ENCODE results near the gene TAS2R40. TPM values are rescaled to one million over a fixed set of nuclear protein-coding genes. Genes with fewer than 3 reads are reported as not detected.

The TAS2R40 gene
- not detected in 2 replicates for total RNA-seq

DNA sequence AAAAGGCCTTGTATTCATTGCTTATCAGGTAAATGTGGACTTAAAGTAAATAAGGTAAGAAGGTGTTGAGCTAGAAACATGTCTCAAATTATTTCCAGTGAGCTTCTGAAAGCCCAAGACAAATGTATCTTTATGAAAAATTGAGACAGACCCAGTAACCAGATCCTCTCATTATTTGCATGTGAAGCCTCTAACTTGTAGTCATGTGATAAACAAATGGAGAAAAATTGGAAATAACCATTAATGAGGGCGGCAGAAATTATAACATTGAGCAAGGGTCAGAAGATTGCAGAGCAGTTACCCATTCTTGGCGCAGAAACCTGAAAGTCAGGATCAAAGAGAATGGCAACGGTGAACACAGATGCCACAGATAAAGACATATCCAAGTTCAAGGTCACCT, at the start of gene TAS2R40:
Gene TAS2R40 (plus strand): TSS at position 301 of the 400 bp plus-strand sequence. CDS start 42 bp downstream, at position 343.

DNA sequence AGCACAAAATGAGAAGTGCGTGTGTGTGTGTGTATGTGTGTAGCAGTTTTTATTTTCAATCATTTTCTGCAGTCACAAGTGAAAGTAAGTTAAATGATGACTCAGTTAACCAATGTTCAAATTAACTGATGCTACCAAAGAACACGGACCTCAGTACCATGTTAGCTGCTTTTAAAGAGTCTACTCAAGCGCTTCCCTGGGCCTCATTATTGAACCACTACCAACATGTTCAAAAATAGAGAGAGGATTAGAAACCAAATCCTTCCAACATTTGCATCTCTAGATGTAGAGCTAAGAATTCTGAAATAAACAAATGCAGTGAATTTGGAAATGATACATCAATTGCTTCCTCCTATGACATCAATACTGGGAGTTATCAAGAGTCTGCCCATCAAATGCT, 38.8 kb upstream of the TAS2R40 start, which contains the start of gene TAS2R39:
Gene TAS2R39 (plus strand): TSS at position 396 of the 400 bp plus-strand sequence. CDS start 0 bp downstream, at position 396.

DNA sequence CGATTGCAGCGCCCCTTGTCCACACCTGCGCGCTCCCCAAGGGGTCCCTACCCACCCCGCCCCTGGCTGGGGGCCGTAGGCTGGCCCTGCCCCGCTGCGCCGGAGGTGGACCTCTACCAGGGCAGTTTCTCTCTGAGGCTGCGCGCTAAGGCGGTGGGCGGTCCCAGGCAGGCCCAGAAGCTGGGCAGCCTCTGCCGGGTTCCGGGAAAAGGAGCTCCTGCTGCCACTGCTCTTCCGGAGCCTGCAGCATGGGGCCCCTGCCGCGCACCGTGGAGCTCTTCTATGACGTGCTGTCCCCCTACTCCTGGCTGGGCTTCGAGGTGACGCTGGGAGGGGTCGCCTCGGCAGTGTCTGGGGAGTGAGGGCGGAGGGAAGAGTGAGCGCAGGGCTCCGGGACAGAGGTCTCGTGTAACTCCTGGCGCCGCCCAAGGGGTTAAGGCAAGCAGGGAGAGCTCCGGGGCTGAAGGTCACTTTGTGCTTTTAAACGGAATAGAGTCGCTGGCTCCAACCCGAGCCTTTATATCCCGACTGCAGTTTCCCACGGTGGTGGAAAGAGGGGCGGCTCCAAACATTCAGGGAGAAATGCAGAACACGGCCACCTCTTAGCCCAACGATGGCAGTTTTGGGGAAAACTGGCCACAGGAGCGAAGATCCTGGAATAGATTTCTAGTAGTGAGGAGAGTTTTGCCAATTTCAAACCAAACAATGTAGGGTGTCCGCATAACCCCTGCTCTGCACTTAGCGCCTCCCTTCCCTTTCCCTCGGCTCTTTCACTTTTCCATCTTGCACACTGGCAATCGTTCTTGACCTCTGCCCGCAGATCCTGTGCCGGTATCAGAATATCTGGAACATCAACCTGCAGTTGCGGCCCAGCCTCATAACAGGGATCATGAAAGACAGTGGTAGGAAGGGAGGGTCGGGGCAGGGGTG, 41.7 kb downstream of the TAS2R40 start, which contains the start of gene GSTK1:
Gene GSTK1 (plus strand): TSS at position 176 of the 930 bp plus-strand sequence. CDS start 73 bp downstream, at position 249.

Small RNA genes within 50 kb of the gene (small RNA-seq; reads per million reads assigned to genes)
- gene AC073342.3 = not detected

Other genes starting within 250 kb of the TAS2R40 start
- 0.22 TPM in 1 of 2 replicates, not detected in the other for gene OR9A2, start 194.9 kb upstream of the TAS2R40 start, total RNA-seq
- gene OR6V1, start 169.7 kb upstream of the TAS2R40 start, total RNA-seq = not detected in 2 replicates
- gene PIP, start 90.0 kb upstream of the TAS2R40 start, total RNA-seq = not detected in 2 replicates
- not detected in 2 replicates for gene TAS2R39, start 38.6 kb upstream of the TAS2R40 start, total RNA-seq
- gene GSTK1, start 41.4 kb downstream of the TAS2R40 start, total RNA-seq = 92.3 and 94.9 TPM in 2 replicates
- gene TMEM139, start 62.9 kb downstream of the TAS2R40 start, total RNA-seq = 0.11 TPM in 1 of 2 replicates, not detected in the other
- 11.6 and 12.6 TPM in 2 replicates for gene CASP2, start 66.3 kb downstream of the TAS2R40 start, total RNA-seq
- gene CLCN1, start 94.1 kb downstream of the TAS2R40 start, total RNA-seq = not detected in 2 replicates
- gene FAM131B, start 140.7 kb downstream of the TAS2R40 start, total RNA-seq = 0.39 and 0.54 TPM in 2 replicates
- gene ZYX, start 159.3 kb downstream of the TAS2R40 start, total RNA-seq = 25.1 and 34.1 TPM in 2 replicates
- gene EPHA1, start 186.8 kb downstream of the TAS2R40 start, total RNA-seq = not detected in 2 replicates
- not detected in 2 replicates for gene TAS2R60, start 221.4 kb downstream of the TAS2R40 start, total RNA-seq

Measured in articular chondrocyte of knee joint (primary cell).